Osteocyte (in vitro differentiated cells): ENCODE results near the gene PDE6B. TPM values are rescaled to one million over a fixed set of nuclear protein-coding genes. Genes with fewer than 3 reads are reported as not detected.
"Not testable (repeated sequence)": the region's sequence is repeated elsewhere in the genome, so short reads cannot be mapped to it uniquely, and the experiment has no call there.

Experiments used
- DNase-seq: peaks from one replicate; pipeline ENCODE4 v3.0.0; 2021; ENCODE audit warnings: mixed read lengths; ENCODE audit not compliant: unreplicated experiment; ENCODE audit errors: extremely low spot score
- H3K27ac Mint-ChIP-seq: one replicate; pipeline ENCODE4 v1.8.0; 2021; ENCODE audit warnings: mild to moderate bottlenecking, mixed read lengths; ENCODE audit not compliant: unreplicated experiment
- H3K27me3 Mint-ChIP-seq: one replicate; pipeline ENCODE4 v1.8.0; 2021; ENCODE audit warnings: mixed read lengths; ENCODE audit not compliant: unreplicated experiment
- H3K36me3 Mint-ChIP-seq: one replicate; pipeline ENCODE4 v1.8.0; 2021; ENCODE audit warnings: mixed read lengths; ENCODE audit not compliant: unreplicated experiment
- H3K4me1 Mint-ChIP-seq: one replicate; pipeline ENCODE4 v1.8.0; 2021; ENCODE audit warnings: mixed read lengths; ENCODE audit not compliant: unreplicated experiment
- H3K4me3 Mint-ChIP-seq: one replicate; pipeline ENCODE4 v1.8.0; 2021; ENCODE audit warnings: mild to moderate bottlenecking, moderate library complexity, mixed read lengths; ENCODE audit not compliant: unreplicated experiment
- H3K9me3 Mint-ChIP-seq: one replicate; pipeline ENCODE4 v1.8.0; 2021; ENCODE audit warnings: mixed read lengths; ENCODE audit not compliant: unreplicated experiment
- CTCF ChIP-seq: fragments of 200-600 bp; sonication (generic); IDR thresholded peaks from 2 replicates; pipeline ENCODE4 v1.5.0; 2021; ENCODE audit warnings: antibody characterized with exemption, mild to moderate bottlenecking, moderate library complexity
- total RNA-seq: library from RNA; stranded (reverse); gene quantifications from 2 replicates; pipeline ENCODE4 v1.2.1, GENCODE V29; 2021

PDE6B gene
- total RNA-seq, 1 donor from 2014 or later: 1.6 TPM

DNA sequence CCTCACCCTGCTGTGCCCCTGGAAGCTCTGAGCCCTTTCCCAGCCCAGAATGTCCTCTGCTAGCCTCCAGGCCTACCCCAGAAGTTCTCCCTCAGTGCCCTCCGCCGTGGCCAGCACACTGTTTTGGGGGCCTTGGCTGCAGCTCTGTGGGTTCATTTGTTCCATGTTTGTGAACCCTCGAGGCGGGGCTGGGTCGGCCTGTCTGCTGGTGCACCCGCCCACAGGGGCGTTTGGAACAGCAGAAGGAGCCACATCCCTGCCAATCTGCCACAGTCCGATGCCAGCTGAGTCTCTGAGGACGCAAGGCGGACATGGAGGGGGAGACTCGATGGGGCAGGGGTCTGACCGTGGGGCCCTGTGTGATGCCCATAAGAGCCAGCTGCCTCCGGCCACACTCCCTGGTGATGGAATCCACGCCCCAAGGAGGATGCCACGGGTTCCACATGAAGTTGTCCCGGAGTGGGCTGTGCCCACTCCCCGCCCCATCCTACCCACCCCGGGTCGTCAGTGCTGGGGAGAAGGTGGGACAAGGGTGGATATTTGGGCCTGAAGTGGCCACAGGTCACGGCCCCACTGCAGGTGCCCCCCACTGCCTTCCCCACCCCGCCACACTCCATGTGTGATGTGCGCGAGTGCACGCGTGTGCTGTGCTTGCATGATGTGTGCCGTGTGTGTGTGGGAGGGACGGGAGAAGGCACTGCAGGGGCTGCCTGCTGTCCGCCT, 41.6 kb downstream of the PDE6B start:
- no peaks in the 10 kb centered on the region for H3K27me3 Mint-ChIP-seq
- H3K27ac Mint-ChIP-seq: no peak overlapping the region
- H3K4me1 Mint-ChIP-seq: peaks cover 1% of the 10 kb centered on the region
- H3K4me3 Mint-ChIP-seq: no peak overlapping the region
- TF ChIP-seq CTCF: no peak
- H3K36me3 Mint-ChIP-seq: peaks cover 4% of the 10 kb centered on the region
- DNase-seq: no peak
- no peaks in the 10 kb centered on the region for H3K9me3 Mint-ChIP-seq

- DNase-seq: no peak
- Mint-ChIP-seq H3K36me3 (peaks cover 8% of the 10 kb centered on the region), H3K27me3 (no peaks in the 10 kb centered on the region), H3K4me1 (peaks cover 1% of the 10 kb centered on the region), H3K4me3 (no peak overlapping the region), H3K27ac (no peak overlapping the region), H3K9me3 (no peaks in the 10 kb centered on the region)
- TF ChIP-seq CTCF: no peak
Observed at GRCh38 chr4:667545-667925, 42.2 kb downstream of the PDE6B start.

DNA sequence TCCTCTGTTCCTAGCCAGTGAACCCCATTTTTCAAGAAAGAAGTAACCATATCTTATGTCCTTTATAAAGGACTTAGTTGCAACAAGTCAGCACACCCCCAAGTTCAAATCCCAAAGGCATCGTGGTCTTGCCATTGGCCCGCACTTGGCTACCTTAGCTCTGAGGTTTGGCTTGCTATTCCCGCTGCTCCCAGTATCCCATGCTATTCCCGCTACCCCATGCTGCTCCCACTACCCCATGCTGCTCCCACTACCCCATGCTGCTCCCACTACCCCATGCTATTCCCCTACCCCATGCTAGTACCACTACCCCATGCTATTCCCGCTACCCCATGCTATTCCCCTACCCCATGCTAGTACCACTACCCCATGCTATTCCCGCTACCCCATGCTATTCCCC, 42.8 kb downstream of the PDE6B start:
- H3K27me3 Mint-ChIP-seq, H3K27ac Mint-ChIP-seq, H3K4me1 Mint-ChIP-seq: not testable (repeated sequence)

GRCh38 chr4:669806-670559, 44.6 kb downstream of the PDE6B start:
- H3K9me3 Mint-ChIP-seq, H3K36me3 Mint-ChIP-seq, H3K27me3 Mint-ChIP-seq, H3K4me3 Mint-ChIP-seq, DNase-seq, H3K4me1 Mint-ChIP-seq, H3K27ac Mint-ChIP-seq: not testable (repeated sequence)

More for the DNA sequence above, 42.8 kb downstream of the PDE6B start:
- H3K36me3 Mint-ChIP-seq, H3K4me3 Mint-ChIP-seq, H3K9me3 Mint-ChIP-seq, DNase-seq: not testable (repeated sequence)

DNA sequence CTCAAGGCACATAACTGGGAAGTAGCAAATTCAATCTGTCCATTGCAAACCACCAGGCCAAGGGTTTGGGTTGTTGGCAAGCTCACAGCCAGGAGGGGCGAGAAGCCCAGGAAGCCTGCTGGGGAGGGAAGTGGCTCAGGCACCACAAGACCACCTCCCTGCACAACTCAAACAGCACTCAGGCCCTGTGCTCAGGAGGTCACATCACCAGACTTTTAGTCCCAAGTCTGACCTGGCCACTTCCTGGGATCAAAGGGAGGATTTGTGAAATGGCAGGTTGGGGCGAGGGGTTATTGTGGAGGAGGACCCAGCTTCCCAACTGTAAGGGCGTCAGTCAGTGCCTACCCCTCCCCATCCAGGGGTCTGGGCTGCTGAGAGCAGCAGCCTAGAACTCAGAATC, 46.4 kb downstream of the PDE6B start:
- Mint-ChIP-seq H3K4me1 (peaks cover 11% of the 10 kb centered on the region), H3K9me3 (no peaks in the 10 kb centered on the region), H3K36me3 (peaks cover 8% of the 10 kb centered on the region), H3K4me3 (no peak overlapping the region), H3K27me3 (no peaks in the 10 kb centered on the region), H3K27ac (no peak overlapping the region)
- DNase-seq: no peak
- no peak for TF ChIP-seq CTCF

DNA sequence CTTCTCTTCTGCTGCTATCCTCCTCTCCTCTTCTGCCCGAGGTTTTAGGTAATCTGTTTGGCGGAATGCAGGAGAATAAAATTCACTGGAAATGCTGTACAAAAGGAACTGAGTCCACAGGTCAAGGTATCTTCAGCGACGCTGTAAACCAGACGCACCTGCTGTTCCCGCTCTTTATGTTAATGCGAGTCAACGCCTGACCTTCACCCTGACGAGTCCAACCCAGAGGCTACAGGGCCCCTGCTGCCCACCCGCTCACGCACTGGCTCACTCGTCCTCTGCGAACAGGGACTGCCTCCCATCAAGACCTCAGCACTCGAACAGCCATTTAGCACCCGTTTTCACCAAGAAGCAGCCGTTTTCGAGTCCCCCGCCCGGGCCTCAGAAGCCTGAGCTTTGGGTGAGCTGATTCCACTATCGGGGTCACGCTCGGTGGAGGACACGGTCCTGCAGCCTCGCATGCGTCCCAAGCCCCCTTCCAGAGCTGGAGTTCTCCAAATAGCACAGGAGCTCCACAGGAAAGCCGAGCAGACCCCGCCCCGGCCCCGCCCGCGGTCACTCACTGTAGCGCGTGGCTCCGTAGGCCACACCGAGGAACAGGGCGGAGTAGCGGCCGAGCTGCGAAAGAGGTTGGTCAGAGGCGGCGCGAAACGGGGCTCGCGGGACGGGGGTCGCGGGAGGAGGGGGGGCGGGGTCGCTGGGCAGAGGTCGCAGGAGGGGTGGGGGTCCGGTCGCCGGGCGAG, 48.1 kb downstream of the PDE6B start:
- no peak for DNase-seq
- Mint-ChIP-seq H3K27ac (peak overlapping the region; percentile 47), H3K36me3 (peaks cover 8% of the 10 kb centered on the region), H3K4me1 (peaks cover 11% of the 10 kb centered on the region), H3K9me3 (no peaks in the 10 kb centered on the region), H3K27me3 (no peaks in the 10 kb centered on the region), H3K4me3 (peak overlapping the region; percentile 79)
- no peak for TF ChIP-seq CTCF
